GM12878 (cell line): ENCODE results near the gene UBE2D3. TPM values are rescaled to one million over a fixed set of nuclear protein-coding genes. Genes with fewer than 3 reads are reported as not detected.

Source experiments
- BHLHE40 ChIP-seq, 2 experiments: fragments of 450-650 bp in 1 of 2; IDR thresholded peaks; 2 replicates each; pipeline ENCODE4 v1.6.1; 2011 to 2017; ENCODE audit warnings: low read depth in 2 of 2, borderline replicate concordance in 1 of 2, improper control_type of control experiment in 1 of 2, low read length in 1 of 2, mild to moderate bottlenecking in 1 of 2
- CBFB ChIP-seq: IDR thresholded peaks from 2 replicates; pipeline ENCODE4 v1.6.1; 2016; ENCODE audit warnings: antibody characterized with exemption, low read depth
- CREB1 ChIP-seq: IDR thresholded peaks from 2 replicates; pipeline ENCODE4 v1.6.1; 2012; ENCODE audit warnings: low read depth, mild to moderate bottlenecking, inconsistent platforms
- CREM ChIP-seq: IDR thresholded peaks from 2 replicates; pipeline ENCODE4 v1.6.1; 2014; ENCODE audit warnings: antibody characterized with exemption, low read depth
- JUNB ChIP-seq: IDR thresholded peaks from 2 replicates; pipeline ENCODE4 v1.6.1; 2016; ENCODE audit warnings: antibody characterized with exemption, mild to moderate bottlenecking
- KLF5 ChIP-seq: fragments of 450-650 bp; IDR thresholded peaks from 2 replicates; pipeline ENCODE4 v1.6.1; 2014; ENCODE audit warnings: mild to moderate bottlenecking; ENCODE audit not compliant: partially characterized antibody
- PAX5 ChIP-seq: IDR thresholded peaks from 2 replicates; pipeline ENCODE4 v1.6.1; 2011; ENCODE audit warnings: low read depth, low read length, borderline replicate concordance
- PML ChIP-seq: IDR thresholded peaks from 2 replicates; pipeline ENCODE4 v1.6.1; 2012; ENCODE audit warnings: low read length, inconsistent platforms
- POU2F2 ChIP-seq: IDR thresholded peaks from 3 replicates; pipeline ENCODE4 v1.6.1; 2011; ENCODE audit warnings: low read depth, mild to moderate bottlenecking, low read length, borderline replicate concordance
- RFX5 ChIP-seq: IDR thresholded peaks from 2 replicates; pipeline ENCODE4 v1.6.1; 2011; ENCODE audit warnings: low read depth, low read length, improper control_type of control experiment
- SMAD1 ChIP-seq: fragments of 450-650 bp; IDR thresholded peaks from 2 replicates; pipeline ENCODE4 v1.6.1; 2018; ENCODE audit warnings: mild to moderate bottlenecking, low read depth; ENCODE audit not compliant: partially characterized antibody
- USF2 ChIP-seq: IDR thresholded peaks from 2 replicates; pipeline ENCODE4 v1.6.1; 2011; ENCODE audit warnings: low read depth, low read length, improper control_type of control experiment, borderline replicate concordance
- ZNF217 ChIP-seq: fragments of 450-650 bp; IDR thresholded peaks from 2 replicates; pipeline ENCODE4 v1.6.1; 2017; ENCODE audit warnings: antibody characterized with exemption, mild to moderate bottlenecking
- polyA plus RNA-seq, 11 experiments: library from polyadenylated mRNA; depleted of rRNA in 4 of 11; unstranded in 6 of 11; stranded (reverse) in 5 of 11; fragments of >200 nt; fragmentation: Nextera tagmentation in 4 of 11; fragmentation: Illumina TruSeq in 1 of 11; extraction: Ambion mirVana in 4 of 11; extraction: Trizol in 1 of 11; gene quantifications; 1 replicate in 1 of 11; 2 replicates in 10 of 11; pipeline versions ENCODE4 v1.2.1 to v1.2.3, GENCODE V29; 2011 to 2016; ENCODE audit warnings: inconsistent platforms in 2 of 11, missing spikeins in 2 of 11, low read depth in 1 of 11
- total RNA-seq, 4 experiments: library from RNA; depleted of rRNA in 3 of 4; stranded (reverse); fragments of >200 nt in 3 of 4; fragmentation: Illumina TruSeq in 1 of 4; extraction: Trizol in 1 of 4; gene quantifications; 2 replicates each; pipeline versions ENCODE4 v1.2.1 to v1.2.3, GENCODE V29; 2013 to 2021

UBE2D3 gene
- total and polyA plus RNA-seq, 10 of the 15 experiments (the other 5 are each of a cell fraction or from before 2014, with no cell fraction given): 162 to 572 (median 395) TPM

- peak; percentile 96 for TF ChIP-seq PML
- peak; percentile 73; the same call in 1 of the 2 replicates for TF ChIP-seq ZNF217
- peak; percentile 98 to 99 for TF ChIP-seq BHLHE40 (IDR thresholded peaks at IDR 0.05; ENCODE audit: borderline replicate concordance in 1 of 2, low read depth in 2 of 2, low read length in 1 of 2)
- peak; percentile 74; the same call in 1 of the 2 replicates for TF ChIP-seq RFX5
- TF ChIP-seq CREM: peak; percentile 73
- TF ChIP-seq USF2: peak; percentile 84
- TF ChIP-seq POU2F2: peak; percentile 52; the same call in 2 of the 3 replicates
- no peak for TF ChIP-seq JUNB
- TF ChIP-seq PAX5: no peak
- 0 out of 2 replicates have a peak, but pooled peaks have one; percentile 45 for TF ChIP-seq CBFB
- TF ChIP-seq CREB1: peak; percentile 88
- peak; percentile 53 for TF ChIP-seq SMAD1
- TF ChIP-seq KLF5: no peak
These were observed 41.6 kb upstream of the UBE2D3 start, which contains the start of gene CISD2 (continued) for GRCh38 chr4:102868781-102869568.
